NT2/D1 (cell line): ENCODE results near the gene RNF215.

Experiments
- SUZ12 ChIP-seq: IDR thresholded peaks from 2 replicates; pipeline ENCODE4 v1.6.1; 2011; ENCODE audit not compliant: insufficient read length, insufficient read depth; ENCODE audit errors: extremely low read depth
- YY1 ChIP-seq: IDR thresholded peaks from 2 replicates; pipeline ENCODE4 v1.6.1; 2011; ENCODE audit not compliant: insufficient read length, insufficient read depth
- ZNF274 ChIP-seq: IDR thresholded peaks from 2 replicates; pipeline ENCODE4 v1.6.1; 2011; ENCODE audit warnings: mild to moderate bottlenecking, low read depth, low read length

DNA sequence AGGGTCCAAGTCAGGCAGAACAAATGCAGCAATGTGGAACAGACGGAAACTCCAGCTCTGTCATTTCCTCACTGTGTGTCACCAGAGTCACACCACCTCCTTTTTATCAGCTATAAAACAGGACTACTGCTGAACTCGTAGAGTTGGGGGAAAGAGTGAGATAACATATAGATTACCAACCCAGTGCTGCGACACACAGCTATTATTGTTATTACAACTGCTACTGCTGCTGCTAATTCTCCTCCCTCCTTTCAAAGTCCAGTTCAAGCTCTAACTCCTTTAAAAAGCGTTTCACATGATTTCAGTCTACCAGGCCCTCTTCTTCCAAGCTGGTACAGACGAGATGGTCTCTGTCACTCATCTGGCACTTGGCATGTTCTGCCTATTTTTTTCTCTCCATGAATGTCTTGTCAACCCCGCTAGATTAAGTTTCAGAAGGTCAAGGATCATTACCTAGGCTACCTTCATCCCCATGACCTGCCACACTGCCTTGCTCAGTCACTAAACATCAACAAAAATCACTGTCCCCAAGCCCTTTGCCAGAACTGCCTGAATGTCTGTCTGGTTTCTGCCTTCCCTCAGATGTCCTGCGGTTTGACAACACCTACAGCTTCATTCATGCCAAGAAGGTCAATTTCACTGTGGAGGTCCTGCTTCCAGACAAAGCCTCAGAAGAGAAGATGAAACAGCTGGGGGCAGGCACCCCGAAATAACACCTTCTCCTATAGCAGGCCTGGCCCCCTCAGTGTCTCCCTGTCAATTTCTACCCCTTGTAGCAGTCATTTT lies 34.7 kb upstream of the RNF215 start:
- TF ChIP-seq ZNF274 (no peak), YY1 (no peak), SUZ12 (no peak)
